Measurements from ENCODE around the gene FRYL. TPM values are rescaled to one million over a fixed set of nuclear protein-coding genes. Genes with fewer than 3 reads are reported as not detected.

The FRYL gene
- total RNA-seq, 1 experiment from 2014 or later = 47.7 TPM

GRCh38 chr4:48787056-48787455 is 7.0 kb upstream of the FRYL start:
- H3K9me2 ChIP-seq (ENCODE audit: insufficient read depth) = no peaks in the 10 kb centered on the region
- no peaks in the 10 kb centered on the region for H3K9me3 ChIP-seq (ENCODE audit: control insufficient read depth in 1 of 2, insufficient read depth in 1 of 2, low read depth in 1 of 2, low read length in 2 of 2)
- no peaks in the 10 kb centered on the region for H3K79me2 ChIP-seq (ENCODE audit: insufficient read depth, low read length)
- H2AFZ ChIP-seq (ENCODE audit: low read depth, low read length, poor library complexity, severe bottlenecking) = no peak overlapping the region
- no peaks in the 10 kb centered on the region for H3K4me1 ChIP-seq (ENCODE audit: control insufficient read depth in 1 of 2, insufficient read depth in 2 of 2, low read length in 2 of 2)
- no peak for DNase-seq (ENCODE audit: low read depth, low spot score)
- CTCF ChIA-PET = no interaction called here
- POLR2A ChIA-PET = no interaction called here
- H4K20me1 ChIP-seq (ENCODE audit: insufficient read depth) = no peaks in the 10 kb centered on the region
- no peak overlapping the region for H3K9ac ChIP-seq (ENCODE audit: low read length)
- RAD21 ChIA-PET (ENCODE audit: low non-redundant PET in 1 of 2, low total read pairs in 2 of 2, uncharacterized antibody in 2 of 2, unreplicated experiment in 2 of 2) = no interaction called here
- intact Hi-C loops (cut with micrococcal nuclease) = no loop called here
- no peak overlapping the region for H3K4me3 ChIP-seq (replicated peaks in 1 of 2; ENCODE audit: low read depth in 1 of 2, low read length in 2 of 2)
- BruUV-seq (replicated peaks) = no TSS peak
- H3K27me3 ChIP-seq (ENCODE audit: insufficient read depth, low read length) = no peaks in the 10 kb centered on the region
- H3K4me2 ChIP-seq (ENCODE audit: low read length) = no peak overlapping the region
- ATAC-seq = no peak
- no peak overlapping the region for H3K27ac ChIP-seq (ENCODE audit: low read depth, low read length)
- no peaks in the 10 kb centered on the region for H3K36me3 ChIP-seq (ENCODE audit: control insufficient read depth in 1 of 2, insufficient read depth in 2 of 2, low read length in 2 of 2)
- TF ChIP-seq CTCF (IDR thresholded peaks at IDR 0.05 in 2 of 3, conservative IDR thresholded peaks at IDR 0.05 in 1 of 3; ENCODE audit: borderline replicate concordance in 1 of 3, insufficient read depth in 1 of 3, low read depth in 2 of 3, low read length in 2 of 3) = no peak
- TF ChIP-seq, protein P1, sequence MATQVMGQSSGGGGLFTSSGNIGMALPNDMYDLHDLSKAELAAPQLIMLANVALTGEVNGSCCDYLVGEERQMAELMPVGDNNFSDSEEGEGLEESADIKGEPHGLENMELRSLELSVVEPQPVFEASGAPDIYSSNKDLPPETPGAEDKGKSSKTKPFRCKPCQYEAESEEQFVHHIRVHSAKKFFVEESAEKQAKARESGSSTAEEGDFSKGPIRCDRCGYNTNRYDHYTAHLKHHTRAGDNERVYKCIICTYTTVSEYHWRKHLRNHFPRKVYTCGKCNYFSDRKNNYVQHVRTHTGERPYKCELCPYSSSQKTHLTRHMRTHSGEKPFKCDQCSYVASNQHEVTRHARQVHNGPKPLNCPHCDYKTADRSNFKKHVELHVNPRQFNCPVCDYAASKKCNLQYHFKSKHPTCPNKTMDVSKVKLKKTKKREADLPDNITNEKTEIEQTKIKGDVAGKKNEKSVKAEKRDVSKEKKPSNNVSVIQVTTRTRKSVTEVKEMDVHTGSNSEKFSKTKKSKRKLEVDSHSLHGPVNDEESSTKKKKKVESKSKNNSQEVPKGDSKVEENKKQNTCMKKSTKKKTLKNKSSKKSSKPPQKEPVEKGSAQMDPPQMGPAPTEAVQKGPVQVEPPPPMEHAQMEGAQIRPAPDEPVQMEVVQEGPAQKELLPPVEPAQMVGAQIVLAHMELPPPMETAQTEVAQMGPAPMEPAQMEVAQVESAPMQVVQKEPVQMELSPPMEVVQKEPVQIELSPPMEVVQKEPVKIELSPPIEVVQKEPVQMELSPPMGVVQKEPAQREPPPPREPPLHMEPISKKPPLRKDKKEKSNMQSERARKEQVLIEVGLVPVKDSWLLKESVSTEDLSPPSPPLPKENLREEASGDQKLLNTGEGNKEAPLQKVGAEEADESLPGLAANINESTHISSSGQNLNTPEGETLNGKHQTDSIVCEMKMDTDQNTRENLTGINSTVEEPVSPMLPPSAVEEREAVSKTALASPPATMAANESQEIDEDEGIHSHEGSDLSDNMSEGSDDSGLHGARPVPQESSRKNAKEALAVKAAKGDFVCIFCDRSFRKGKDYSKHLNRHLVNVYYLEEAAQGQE (IDR thresholded peaks at IDR 0.05; ENCODE audit: low read depth) = no peak
- no peak for TF ChIP-seq EZH2phosphoT487 (IDR thresholded peaks at IDR 0.05; ENCODE audit: borderline replicate concordance)
- no peak for TF ChIP-seq TCF7L2 (IDR thresholded peaks at IDR 0.05; ENCODE audit: borderline replicate concordance, extremely low read depth, insufficient read depth, insufficient read length)

Measured in HCT116 (cell line).